GM19463 (cell line): ENCODE measurements around the gene XAB2.

Experiments
- ATAC-seq: cut with Tn5 transposase; IDR thresholded peaks from one replicate; pipeline ENCODE4 v1.9.1; 2021; ENCODE audit warnings: mild to moderate bottlenecking, moderate library complexity; ENCODE audit not compliant: unreplicated experiment

The XAB2 gene

DNA sequence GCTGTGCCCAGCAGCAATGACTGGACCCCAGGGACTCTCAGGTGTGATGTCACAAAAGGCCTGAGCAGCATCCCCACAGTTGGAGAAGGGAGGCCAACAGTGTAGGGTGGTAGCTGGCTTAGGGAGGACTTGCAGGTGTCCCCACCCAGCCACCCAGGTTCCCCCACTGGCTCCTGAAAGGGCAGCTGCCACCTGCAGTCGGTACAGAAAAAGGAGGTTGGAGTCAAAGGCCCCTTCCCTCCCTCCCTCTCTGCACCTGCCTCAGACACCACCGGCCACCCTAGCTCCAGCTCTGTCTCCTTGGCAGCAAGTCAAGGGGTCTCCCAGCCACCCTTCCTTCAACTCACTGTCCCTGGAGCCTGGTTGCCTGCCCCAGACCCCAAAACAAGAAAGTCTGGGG is 4.4 kb upstream of the XAB2 start, which contains the start of gene PCP2:
PCP2 (minus strand) TSS at position 22 of the 400 bp plus-strand sequence. CDS start 262 bp downstream, outside the sequence.
- ATAC-seq: no peak

DNA sequence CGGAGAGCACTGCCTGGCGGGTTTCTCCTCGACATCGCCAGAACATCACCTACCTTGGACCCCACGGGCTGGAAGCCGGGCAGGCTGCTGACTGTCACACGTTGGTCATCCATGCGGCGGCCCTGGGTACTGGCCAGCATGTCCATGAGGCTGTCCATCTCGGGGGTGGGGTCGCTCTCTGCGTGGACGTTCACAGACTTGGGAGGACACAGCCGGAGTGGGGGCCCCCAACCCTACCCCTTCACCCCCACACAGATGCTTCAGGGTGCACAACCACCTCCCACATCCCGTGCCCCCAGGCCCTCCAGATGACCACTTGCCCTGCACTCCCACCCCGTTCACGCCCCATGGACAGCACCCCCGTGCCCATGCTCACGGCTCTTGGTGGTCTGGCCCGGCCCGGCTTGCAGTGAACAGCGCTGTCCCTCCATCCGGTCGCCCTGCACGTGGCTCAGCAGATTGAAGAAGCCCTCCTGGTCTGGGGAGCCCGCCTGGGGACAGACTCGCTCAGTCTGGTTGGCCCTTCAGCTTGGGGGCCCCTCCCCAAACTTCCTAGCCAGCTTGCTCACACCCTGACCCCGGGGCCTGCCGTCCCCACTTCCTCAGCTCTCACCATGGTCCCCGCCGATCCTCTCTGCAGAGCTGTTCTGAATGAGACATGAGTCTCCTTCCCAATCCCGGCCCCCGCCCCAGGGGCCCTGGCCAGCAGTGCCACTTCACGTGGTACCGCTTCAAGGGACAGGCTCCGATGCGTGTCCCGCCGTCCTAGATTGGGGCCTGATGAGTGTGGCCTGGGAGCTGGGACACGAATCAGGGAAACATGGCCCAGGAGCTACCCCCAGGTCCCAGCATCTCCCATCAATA is 3.2 kb upstream of the XAB2 start:
- ATAC-seq: no peak

DNA sequence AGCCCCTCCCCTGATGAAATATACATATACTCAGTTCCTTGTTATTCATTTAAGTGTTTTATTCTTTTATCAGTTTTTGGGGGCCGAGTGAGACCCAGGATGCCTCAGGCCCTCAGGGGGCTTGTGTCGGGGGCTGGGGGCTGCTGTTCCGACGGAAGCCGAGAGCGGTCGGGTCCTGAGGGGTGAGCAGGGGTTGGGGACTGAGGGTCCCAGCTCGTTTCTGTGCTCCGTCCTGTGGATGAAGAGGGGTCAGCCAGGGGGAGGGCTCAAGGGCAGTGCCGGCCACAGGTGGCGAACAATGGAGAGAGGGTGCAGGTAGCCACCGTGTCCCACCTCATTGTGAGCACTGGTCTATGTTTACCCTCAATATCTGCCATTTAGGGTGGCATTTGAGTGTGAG is 2.2 kb upstream of the XAB2 start:
- ATAC-seq: no peak

DNA sequence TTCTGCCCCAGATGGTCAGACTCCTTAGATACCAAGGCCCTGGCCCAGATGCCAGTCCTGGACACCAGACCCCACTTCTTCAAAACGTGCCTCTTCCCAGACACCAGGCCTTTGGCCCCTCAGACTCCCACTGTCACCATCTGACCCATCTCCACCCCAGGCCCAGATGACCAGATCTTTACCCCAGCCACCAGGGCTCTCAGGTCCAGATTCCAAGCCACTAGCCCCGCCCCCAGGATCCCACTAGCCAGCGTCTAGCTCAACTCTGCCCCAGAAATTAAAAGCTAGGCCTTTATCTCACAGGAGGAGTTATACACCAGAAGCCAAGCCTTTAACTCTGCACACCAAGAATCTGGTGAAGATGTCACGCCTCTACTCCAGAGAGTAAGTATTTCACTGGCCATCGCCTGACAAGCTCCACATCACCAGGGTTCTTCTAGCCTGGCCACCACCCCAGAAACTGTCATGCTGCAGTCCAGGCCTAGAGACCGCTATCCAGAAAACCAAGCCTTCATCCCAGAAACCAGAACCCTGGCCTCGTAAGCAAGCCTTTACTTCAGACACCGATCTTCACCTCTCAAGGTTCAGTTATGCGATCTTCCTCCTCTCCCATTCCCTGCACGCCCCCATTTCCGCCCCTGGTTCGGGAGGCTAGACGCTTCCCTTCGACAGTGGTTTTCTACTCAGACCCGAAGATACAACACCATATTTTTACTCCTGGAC is 595 bp downstream of the XAB2 start:
- no peak for ATAC-seq

DNA sequence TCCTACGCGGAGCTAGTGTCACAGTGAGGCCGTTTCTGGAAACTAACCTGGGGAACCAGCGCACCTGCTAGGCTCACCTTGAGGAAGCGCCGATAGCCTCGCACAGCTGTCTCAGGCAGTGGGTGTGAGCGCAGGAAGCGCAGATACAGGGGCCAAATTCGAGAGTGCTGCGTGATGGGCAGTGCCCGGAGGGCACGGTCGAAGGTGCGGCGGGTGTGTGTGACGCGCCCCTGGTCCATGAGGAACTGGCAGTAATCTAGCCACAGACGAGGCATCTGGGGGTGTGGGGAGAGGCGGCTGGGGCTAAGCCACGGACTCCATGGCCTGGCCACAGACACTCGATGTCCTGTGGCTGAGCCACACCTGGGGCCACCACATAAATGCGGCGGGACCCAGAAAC is 2.2 kb downstream of the XAB2 start:
- no peak for ATAC-seq

DNA sequence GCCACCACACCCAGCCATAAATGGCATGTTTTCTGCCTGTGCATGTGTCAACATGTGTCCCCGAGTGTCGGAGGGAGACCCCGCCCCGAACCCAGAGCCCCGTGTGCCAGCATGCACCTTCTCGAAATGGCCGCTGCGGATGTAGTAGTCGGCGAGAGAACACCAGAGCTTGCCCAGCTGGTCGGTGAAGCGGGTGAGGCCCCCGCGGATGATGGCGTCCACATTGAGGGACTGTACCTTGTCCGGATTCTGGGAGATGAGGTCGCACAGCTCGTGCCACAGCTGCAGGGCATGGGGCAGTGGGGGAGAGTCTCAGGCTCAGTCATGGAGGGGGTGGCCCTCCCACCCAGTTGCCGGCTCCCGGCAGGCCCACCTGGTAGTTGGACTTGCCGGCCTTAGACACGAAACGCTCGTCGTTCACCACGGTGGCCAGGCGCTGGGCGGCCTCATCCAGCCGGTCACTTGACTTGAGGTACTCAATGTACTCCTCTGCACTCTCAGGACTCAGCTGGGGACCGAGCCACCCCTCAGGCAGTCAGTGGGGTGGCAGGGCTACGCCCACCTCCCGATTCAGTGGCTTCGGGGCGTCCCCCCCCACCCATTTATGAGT is 3.5 kb downstream of the XAB2 start:
- no peak for ATAC-seq

DNA sequence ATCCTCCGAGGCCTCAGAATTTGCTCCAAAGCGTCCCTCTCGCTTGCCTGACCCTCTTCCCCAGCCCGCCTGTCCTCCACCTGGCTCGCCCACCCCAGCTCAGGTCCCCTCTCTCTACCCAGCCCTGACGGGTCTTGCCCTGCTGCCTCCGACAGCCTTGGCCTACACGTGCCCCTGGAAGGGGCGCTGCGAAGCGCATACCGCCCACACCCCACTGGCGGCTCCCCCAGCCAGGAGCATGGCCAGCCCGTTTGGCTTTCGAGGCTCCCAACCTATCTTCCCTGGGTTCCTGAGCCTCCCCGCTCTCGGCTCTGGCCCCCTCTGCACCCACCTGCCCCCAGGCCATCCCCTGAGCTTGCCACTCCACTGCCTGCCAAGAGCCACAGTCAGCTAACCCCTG is 4.5 kb downstream of the XAB2 start:
- ATAC-seq: no peak

DNA sequence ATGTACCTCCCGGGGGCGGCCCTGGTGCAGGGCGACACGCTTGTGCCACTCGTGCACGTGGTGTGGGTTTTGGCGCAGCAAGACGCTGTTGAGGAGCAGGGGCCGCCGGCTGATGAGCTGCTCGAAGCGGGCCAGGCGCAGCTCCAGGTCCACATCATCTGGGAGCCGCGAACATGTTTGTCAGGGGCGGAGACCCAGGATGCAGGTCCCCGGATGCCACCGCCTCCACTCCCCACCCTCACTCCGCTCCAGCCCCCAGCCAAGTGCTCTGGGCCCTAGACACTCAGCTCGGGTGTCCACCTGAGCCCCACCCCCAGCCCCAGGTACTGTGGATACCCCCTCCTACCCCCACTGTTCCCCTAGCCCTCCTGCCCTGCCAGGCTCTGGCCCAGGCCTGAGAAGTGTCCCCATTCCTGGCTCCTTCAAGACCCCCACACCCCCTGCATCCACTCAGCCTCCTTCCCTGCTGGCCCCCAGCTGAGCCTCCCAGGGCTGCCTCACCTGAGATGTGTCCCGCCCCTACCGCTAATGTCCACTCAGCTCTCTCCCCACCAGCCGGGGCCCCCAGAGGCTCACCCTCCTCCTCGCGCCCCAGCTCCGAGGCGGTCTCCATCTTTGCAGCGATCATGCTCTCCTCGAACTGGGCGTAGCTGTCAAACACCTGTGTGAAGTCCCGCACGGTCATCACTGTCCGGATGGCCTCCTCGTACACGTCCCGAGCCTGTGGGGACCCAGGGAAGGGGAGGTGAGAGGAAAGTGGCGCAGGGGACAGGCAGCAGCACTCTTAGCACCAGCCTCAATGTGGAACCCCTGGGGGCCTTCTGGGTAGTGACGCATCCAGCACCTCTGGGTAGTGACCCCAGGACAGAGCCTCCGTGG is 5.4 kb downstream of the XAB2 start:
- no peak for ATAC-seq

DNA sequence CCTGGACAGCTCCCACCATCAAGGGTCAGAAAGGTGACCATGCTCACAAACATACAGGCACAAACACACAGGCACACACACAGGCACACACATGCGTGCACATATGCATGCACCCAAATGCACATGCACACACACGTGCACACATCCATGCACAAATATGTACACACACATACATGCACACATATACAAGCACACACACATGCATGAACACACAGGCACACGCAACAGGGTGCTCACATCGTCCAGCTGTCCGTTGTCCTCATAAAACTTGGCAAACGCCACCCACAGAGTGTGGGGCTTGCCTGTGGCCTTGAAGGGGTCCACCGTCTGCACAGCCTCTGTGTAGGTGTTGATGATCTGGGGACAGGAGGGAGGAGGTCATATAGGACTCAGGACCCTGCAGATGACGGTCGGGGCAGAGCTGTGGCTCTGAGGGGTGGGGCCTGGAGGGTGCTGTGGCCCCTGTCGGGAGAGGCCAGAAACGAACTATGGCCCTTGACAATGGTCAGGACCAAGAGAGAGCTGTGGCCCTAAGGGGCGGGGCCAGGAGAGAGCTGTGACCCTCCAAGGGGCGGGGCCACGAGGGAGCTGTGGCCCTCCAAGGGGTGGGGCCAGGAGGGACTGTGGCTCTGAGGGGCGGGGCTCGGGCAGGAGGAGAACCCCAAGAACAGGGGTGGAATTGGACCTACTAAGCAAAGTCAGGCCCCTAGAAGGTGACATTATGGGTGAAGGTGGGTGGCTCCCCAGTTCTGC is 6.2 kb downstream of the XAB2 start:
- ATAC-seq: no peak

DNA sequence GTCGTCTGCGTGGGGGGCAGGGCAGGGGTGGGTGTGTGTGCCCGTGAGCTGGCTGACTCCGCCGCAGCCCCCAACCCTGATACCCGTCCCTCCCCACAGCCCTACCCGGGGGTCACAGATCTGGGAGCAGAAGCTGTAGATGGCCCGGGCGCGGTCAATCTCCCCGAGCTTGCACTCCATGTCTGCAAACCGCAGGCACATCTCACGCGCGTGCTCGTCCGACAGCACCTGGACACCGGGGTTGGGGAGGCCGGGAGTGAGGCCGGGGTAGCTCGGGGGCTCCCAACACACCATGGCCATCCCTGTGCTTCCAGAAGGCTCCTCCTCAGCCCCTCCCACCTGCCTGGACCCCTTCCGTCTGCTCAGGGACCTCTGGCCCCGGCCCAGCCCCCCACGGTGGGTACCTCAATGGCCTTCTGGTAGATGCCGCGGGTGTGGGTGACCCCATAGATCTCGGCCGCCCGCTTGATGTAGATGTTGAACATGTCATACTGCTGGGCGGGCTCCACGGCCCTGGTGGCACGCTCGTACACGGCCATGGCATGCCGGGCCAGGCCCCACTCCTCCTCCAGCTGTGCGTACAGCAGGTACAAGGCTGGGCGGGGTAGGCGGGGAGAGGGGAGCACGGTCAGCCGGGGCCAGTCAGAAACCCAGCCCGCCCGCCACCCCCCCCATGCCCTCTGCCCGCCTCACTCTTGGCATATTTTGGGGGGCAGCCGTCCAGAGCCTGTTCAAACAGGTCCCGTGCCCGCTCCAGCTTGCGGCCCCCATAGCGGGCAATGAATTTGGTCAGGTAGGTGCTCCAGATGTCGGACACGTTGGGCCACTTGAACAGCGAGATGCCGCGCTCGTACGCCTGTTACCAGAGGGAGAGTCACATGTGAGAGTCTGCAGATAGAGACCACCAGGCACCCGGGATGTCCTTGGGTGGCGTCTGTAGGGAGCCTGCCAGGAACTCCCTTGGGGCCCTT is 8.6 kb downstream of the XAB2 start:
- no peak for ATAC-seq

DNA sequence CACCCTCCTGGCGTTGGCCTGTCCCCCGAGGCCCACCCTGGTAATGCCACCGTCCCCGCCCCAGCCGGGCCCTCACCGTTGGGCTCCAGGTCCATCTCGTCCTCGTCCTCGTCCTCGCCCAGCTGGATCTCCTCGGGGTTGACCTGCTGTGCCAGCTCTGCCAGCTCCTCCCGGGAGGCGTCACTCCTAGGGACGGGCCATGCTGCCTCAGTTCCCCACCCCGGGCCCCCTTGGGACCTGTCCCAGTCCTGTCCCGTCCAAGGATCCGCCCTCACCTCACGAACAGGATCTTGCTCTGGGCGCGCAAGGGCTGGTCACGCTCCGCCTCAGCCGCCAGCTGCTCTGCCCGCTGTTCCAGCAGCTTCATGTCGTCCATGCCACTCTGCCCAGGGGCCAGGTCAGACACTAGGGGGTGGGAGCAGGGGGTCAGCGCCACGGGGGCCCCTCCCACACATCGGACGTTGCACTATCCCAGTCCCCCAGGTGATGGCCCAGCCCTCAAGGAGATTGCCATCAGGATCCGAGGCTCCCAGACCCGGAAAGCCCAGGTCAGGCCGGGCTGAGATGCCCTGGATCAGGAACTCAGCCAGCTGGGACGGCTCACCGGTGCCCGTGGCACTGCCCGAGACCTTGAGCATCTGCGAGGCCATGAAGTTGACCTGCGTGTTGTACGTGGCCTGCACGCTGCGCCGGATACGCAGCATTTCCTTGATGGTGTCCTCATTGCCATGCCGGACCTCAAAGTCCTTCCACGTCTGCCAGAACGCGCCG is 9.5 kb downstream of the XAB2 start:
- no peak for ATAC-seq

DNA sequence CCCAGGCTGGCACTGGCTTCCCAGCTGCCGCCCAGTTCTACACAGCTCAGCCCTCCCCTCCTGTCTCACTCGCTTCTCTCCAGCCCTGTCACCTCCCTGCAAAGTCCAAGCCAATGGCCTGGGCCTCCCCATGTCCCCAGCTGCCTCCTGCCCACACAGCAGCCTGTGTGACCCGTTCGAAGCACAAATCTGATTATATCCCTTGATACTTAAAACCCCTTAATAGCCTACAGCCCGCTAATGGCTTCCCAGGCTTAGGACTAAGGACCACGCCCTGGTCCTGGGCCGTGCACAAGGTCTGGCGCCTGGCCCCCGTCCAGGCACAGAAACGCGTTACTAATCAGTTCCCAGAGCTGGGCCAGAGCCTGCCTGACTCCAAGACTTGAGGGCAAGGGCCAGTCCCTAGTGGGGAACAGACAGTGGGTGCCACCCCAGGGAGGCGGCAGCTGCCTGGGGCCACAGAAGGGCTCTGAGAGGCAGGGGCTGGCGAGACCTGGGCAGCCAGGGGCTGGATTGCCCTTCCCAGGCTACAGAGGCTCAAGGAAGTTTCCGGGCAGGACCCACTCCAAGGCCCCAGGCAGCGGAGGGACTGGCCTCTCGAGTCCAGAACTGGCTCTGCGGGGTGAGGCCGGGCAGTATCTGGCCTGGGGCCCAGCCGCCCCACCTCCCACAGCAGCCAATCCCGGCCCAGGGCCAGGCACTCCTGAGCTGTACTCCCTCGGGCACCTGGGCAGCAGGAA is 10.4 kb downstream of the XAB2 start:
- ATAC-seq: no peak

DNA sequence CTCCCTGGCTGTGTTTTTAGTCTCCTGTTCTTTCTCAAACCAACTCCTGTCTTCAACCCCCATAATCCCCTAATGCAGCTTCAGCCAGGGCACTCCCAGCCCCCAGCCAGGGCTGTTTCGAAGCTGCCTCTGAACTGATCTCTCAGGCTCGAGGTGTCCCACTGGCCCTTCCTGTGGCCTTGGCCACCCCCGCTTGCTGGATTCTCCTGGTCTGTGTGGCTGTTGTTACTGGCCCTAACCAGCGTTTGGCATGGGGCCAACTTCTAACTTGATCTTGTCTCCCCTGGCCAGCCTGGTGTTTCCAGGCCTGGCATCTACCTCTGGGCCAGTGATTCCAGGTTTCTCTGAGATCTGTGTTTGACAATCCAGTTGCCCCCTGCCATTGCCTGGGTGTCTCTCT is 11.0 kb downstream of the XAB2 start:
- ATAC-seq: no peak

DNA sequence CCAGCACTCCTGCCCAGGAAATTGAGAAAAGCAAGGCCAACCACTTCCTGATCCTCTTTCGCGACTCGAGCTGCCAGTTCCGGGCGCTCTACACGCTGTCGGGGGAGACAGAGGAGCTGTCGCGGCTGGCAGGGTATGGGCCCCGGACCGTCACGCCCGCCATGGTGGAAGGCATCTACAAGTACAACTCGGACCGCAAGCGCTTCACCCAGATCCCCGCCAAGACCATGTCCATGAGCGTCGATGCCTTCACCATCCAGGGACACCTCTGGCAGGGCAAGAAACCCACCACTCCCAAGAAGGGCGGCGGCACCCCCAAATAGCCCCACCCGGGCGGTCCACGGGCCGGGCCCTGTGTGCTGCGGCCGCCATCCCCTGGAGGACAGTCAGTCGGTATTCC is 11.6 kb downstream of the XAB2 start:
- no peak for ATAC-seq

DNA sequence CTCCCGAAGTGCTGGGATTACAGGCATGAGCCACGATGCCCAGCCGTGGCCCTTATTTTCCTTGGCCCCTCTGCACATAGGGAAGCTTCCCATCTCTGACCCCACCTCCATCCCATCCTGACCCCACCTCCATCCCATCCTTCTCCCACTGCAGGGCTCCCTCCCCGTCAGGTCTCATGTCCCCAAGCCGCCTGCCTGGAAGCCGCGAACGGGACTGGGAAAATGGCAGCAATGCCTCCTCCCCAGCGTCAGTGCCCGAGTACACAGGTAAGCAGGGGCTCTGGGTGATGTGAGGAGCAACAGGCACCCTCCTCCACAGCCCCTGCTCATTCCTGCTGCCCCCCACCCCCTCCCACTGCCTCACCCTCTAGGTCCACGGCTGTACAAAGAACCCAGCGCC is 12.2 kb downstream of the XAB2 start:
- no peak for ATAC-seq

DNA sequence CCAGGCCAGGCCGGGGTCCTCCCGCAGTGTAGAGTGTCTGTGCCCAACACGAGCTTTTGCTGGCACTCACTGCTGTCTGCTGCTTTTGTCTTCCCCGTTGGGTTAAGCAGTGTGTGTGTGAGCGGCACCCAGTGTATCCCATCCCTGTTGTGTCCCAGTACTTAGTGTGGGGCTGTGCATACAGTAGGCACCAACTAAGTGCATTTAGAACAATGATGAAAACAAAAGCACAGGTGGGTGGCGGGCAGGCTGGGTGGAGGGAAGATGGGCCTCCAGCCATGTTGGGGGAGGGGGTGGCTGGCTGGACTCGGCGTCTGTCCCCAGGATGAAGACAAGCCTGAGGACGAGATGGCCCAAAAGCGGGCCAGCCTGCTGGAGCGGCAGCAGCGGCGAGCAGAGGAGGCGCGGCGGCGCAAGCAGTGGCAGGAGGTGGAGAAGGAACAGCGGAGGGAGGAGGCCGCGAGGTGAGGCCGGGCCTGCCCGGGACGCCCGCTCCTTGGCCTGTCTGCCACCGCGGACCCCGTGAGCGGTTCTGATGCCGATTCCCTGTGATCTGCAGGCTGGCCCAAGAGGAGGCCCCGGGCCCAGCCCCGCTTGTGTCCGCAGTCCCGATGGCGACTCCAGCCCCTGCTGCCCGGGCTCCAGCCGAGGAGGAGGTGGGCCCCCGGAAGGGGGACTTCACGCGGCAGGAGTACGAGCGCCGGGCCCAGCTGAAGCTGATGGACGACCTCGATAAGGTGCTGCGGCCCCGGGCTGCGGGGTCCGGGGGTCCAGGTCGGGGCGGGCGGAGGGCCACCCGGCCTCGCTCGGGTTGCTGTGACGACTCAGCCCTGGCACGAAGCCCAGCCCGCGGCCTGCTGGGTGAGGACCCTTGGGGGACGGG is 14.2 kb downstream of the XAB2 start:
- ATAC-seq: no peak
